Thyroid gland (tissue), 4 donors: Measurements from ENCODE around the gene MDGA2. TPM values are rescaled to one million over a fixed set of nuclear protein-coding genes. Genes with fewer than 3 reads are reported as not detected.

Experiments used
- DNase-seq, 2 donors: peaks; one replicate each; pipeline ENCODE4 v3.0.0-alpha.2; 2019
- H3K27ac ChIP-seq, 3 donors: fragments of 200-600 bp; sonication (generic); 1 replicate in 2 of 3; 2 replicates in 1 of 3; pipeline ENCODE4 v1.5.1; 2016 to 2019; ENCODE audit warnings: mild to moderate bottlenecking in 1 of 3, moderate library complexity in 1 of 3
- H3K27me3 ChIP-seq: fragments of 200-600 bp; sonication (generic); one replicate; pipeline ENCODE4 v1.5.1; 2019
- H3K36me3 ChIP-seq, 2 donors: fragments of 200-600 bp; sonication (generic); one replicate each; pipeline ENCODE4 v1.5.1; 2016 to 2019
- H3K4me1 ChIP-seq, 2 donors: fragments of 200-600 bp; sonication (generic); one replicate each; pipeline ENCODE4 v1.5.1; 2017 to 2019
- H3K4me3 ChIP-seq, 3 donors: fragments of 200-600 bp; sonication (generic); replicated peaks in 1 of 3; 1 replicate in 2 of 3; 2 replicates in 1 of 3; pipeline ENCODE4 v1.5.1; 2016; ENCODE audit warnings: mild to moderate bottlenecking in 1 of 3
- H3K9me3 ChIP-seq: fragments of 200-600 bp; sonication (generic); one replicate; pipeline ENCODE4 v1.5.1; 2017
- CTCF ChIP-seq, 6 experiments: fragments of 200-600 bp in 3 of 6; fragments of 450-650 bp in 3 of 6; sonication (generic) in 3 of 6; IDR thresholded peaks; one replicate each; pipeline ENCODE4 v1.5.1; 2016 to 2019; ENCODE audit warnings: antibody characterized with exemption in 6 of 6, mild to moderate bottlenecking in 2 of 6, inconsistent platforms in 1 of 6, moderate library complexity in 1 of 6
- POLR2A ChIP-seq, 2 donors: fragments of 450-650 bp; IDR thresholded peaks; one replicate each; pipeline ENCODE4 v1.6.1; 2017; ENCODE audit warnings: antibody characterized with exemption in 2 of 2, mild to moderate bottlenecking in 2 of 2, moderate library complexity in 1 of 2
- WGBS, 2 donors: methylation state at CpG; one replicate each; pipeline ENCODE4 v1.1.5; 2017; 5-methylcytosine and 5-hydroxymethylcytosine counted together
- intact Hi-C: fragments of 100-400 bp; cut with DNase I; formaldehyde crosslinking; loops from one replicate; pipeline ENCODE4 v1.15.1; 2023
- total RNA-seq, 4 donors: library from RNA; depleted of rRNA; stranded (reverse); fragments of >200 nt; gene quantifications; one replicate each; pipeline ENCODE4 v1.2.3, GENCODE V29; 2016

The MDGA2 gene
- total RNA-seq, 4 donors from 2014 or later = not detected

GRCh38 chr14:46902837-46903236 lies 772.6 kb downstream of the MDGA2 start:
- no peaks in the 10 kb centered on the region for H3K9me3 ChIP-seq
- no peaks in the 10 kb centered on the region for H3K36me3 ChIP-seq
- intact Hi-C loops = no loop called here
- 62 to 64% methylated on average over 6 of the region's 6 CpGs for WGBS, 2 donors
- no peak for DNase-seq
- no peak overlapping the region for H3K27ac ChIP-seq
- H3K27me3 ChIP-seq = no peaks in the 10 kb centered on the region
- H3K4me1 ChIP-seq = no peaks in the 10 kb centered on the region
- TF ChIP-seq POLR2A (IDR thresholded peaks at IDR 0.05) (no peak), CTCF (IDR thresholded peaks at IDR 0.05) (no peak)
- H3K4me3 ChIP-seq = no peak overlapping the region

- Histone ChIP-seq H3K36me3 (no peaks in the 10 kb centered on the region), H3K4me1 (no peaks in the 10 kb centered on the region), H3K4me3 (no peak overlapping the region), H3K27me3 (no peaks in the 10 kb centered on the region), H3K9me3 (no peaks in the 10 kb centered on the region), H3K27ac (no peak overlapping the region)
- no peak for DNase-seq
- TF ChIP-seq CTCF (IDR thresholded peaks at IDR 0.05) = no peak
- no peak for TF ChIP-seq POLR2A (IDR thresholded peaks at IDR 0.05)
- intact Hi-C loops = no loop called here
These were observed 780.9 kb downstream of the MDGA2 start for GRCh38 chr14:46894476-46894875.

GRCh38 chr14:46887144-46887543 lies 788.3 kb downstream of the MDGA2 start:
- Histone ChIP-seq H3K4me3 (no peak overlapping the region), H3K36me3 (no peaks in the 10 kb centered on the region), H3K9me3 (no peaks in the 10 kb centered on the region), H3K27ac (no peak overlapping the region), H3K4me1 (no peaks in the 10 kb centered on the region), H3K27me3 (no peaks in the 10 kb centered on the region)
- intact Hi-C loops = no loop called here
- no peak for DNase-seq
- TF ChIP-seq CTCF (IDR thresholded peaks at IDR 0.05) (no peak), POLR2A (IDR thresholded peaks at IDR 0.05) (no peak)
- 88 to 90% methylated on average over 1 of the region's 1 CpG for WGBS, 2 donors

GRCh38 chr14:46885566-46885965 lies 789.8 kb downstream of the MDGA2 start:
- Histone ChIP-seq H3K4me1 (no peaks in the 10 kb centered on the region), H3K27ac (no peak overlapping the region), H3K36me3 (no peaks in the 10 kb centered on the region), H3K4me3 (no peak overlapping the region), H3K9me3 (no peaks in the 10 kb centered on the region), H3K27me3 (no peaks in the 10 kb centered on the region)
- intact Hi-C loops = no loop called here
- TF ChIP-seq CTCF (IDR thresholded peaks at IDR 0.05) = no peak
- TF ChIP-seq POLR2A (IDR thresholded peaks at IDR 0.05) = no peak
- no peak for DNase-seq
- WGBS, 2 donors = 92 to 97% methylated on average over 3 of the region's 3 CpGs

- no peak overlapping the region for H3K4me3 ChIP-seq
- TF ChIP-seq POLR2A (IDR thresholded peaks at IDR 0.05) = no peak
- no peak for TF ChIP-seq CTCF (IDR thresholded peaks at IDR 0.05)
- H3K36me3 ChIP-seq = no peaks in the 10 kb centered on the region
- no peaks in the 10 kb centered on the region for H3K4me1 ChIP-seq
- H3K27me3 ChIP-seq = no peaks in the 10 kb centered on the region
- intact Hi-C loops = no loop called here
- no peak for DNase-seq
- H3K27ac ChIP-seq = no peak overlapping the region
- H3K9me3 ChIP-seq = no peaks in the 10 kb centered on the region
These were observed 813.7 kb downstream of the MDGA2 start for GRCh38 chr14:46861753-46862152.
